Measurements from ENCODE around the gene ME2.
"Not testable (repeated sequence)": the region's sequence is repeated elsewhere in the genome, so short reads cannot be mapped to it uniquely, and the experiment has no call there.

The ME2 gene

DNA sequence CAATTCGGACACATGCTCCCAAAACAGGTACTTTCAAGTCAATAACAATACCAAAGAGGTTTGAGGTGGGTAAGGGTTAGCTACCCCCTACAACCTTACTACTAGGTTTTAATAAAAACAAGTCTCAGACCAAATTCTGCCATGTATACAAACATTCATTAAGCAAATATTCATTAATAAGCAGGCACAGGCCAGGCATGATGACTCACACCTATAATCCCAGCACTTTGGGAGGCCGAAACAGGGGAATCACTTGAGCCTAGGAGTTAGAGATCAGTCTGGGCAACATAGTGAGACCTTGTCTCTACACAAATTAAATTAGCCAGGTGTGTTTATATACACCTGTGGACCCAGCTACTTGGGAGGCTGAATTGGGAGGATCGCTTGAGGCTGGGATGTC lies 77.2 kb downstream of the ME2 start:
- no peak for TF ChIP-seq POLR2AphosphoS5 (IDR thresholded peaks at IDR 0.05; ENCODE audit: low read depth, low read length)
- TF ChIP-seq TAF1 (IDR thresholded peaks at IDR 0.05; ENCODE audit: low read depth, low read length) = no peak
- no peak for TF ChIP-seq POLR2A (IDR thresholded peaks at IDR 0.05; ENCODE audit: low read depth, low read length)
- no peak for TF ChIP-seq POU2F2 (IDR thresholded peaks at IDR 0.05; ENCODE audit: low read depth, low read length)
- TF ChIP-seq PAX5 (IDR thresholded peaks at IDR 0.05; ENCODE audit: insufficient read depth, low read length, severe bottlenecking) = no peak
- no peak for TF ChIP-seq SPI1 (IDR thresholded peaks at IDR 0.05; ENCODE audit: low read depth, low read length)
- FAIRE-seq (no peak), DNase-seq (ENCODE audit: insufficient read length, low spot score) (no peak)

DNA sequence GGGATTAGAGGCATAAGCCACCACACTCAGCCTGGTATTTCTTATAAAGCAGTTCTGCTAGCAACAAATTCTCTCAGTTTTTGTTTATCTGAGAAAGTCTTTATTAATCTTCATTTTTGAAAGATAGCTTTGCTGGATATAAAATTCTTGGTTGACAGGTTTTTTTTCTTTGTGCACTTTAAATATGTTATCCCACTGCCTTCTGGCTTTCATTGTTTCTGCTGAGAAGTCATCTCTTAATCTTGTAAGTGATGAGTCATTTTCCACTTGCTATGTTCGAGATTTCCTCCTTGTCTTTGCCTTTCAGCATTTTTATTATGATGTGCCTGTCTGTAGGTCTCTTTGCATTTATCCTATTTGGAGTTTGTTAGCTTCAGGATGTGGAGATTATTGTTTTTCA lies 83.1 kb downstream of the ME2 start:
- FAIRE-seq (no peak), DNase-seq (ENCODE audit: insufficient read length, low spot score) (no peak)
- TF ChIP-seq TAF1 (IDR thresholded peaks at IDR 0.05; ENCODE audit: low read depth, low read length) = no peak
- no peak for TF ChIP-seq POLR2A (IDR thresholded peaks at IDR 0.05; ENCODE audit: low read depth, low read length)
- TF ChIP-seq SPI1 (IDR thresholded peaks at IDR 0.05; ENCODE audit: low read depth, low read length) = no peak
- no peak for TF ChIP-seq POLR2AphosphoS5 (IDR thresholded peaks at IDR 0.05; ENCODE audit: low read depth, low read length)
- no peak for TF ChIP-seq POU2F2 (IDR thresholded peaks at IDR 0.05; ENCODE audit: low read depth, low read length)
- TF ChIP-seq PAX5 (IDR thresholded peaks at IDR 0.05; ENCODE audit: insufficient read depth, low read length, severe bottlenecking) = no peak

- DNase-seq (ENCODE audit: insufficient read length, low spot score) = peak; percentile 78
- peak; percentile 87 for FAIRE-seq
- TF ChIP-seq POLR2AphosphoS5 (IDR thresholded peaks at IDR 0.05; ENCODE audit: low read depth, low read length) (peak; percentile 77), POU2F2 (IDR thresholded peaks at IDR 0.05; ENCODE audit: low read depth, low read length) (peak; percentile 70), PAX5 (IDR thresholded peaks at IDR 0.05; ENCODE audit: insufficient read depth, low read length, severe bottlenecking) (no peak), TAF1 (IDR thresholded peaks at IDR 0.05; ENCODE audit: low read depth, low read length) (peak; percentile 94), POLR2A (IDR thresholded peaks at IDR 0.05; ENCODE audit: low read depth, low read length) (peak; percentile 87), SPI1 (IDR thresholded peaks at IDR 0.05; ENCODE audit: low read depth, low read length) (peak; percentile 55; the same call in 1 of the 2 replicates)
These were observed 89.1 kb downstream of the ME2 start, which contains the start of gene ELAC1 for GRCh38 chr18:50967714-50968661. TSS of gene ELAC1 (plus strand) at chr18:50968040. CDS start at chr18:50974405, 6,365 bp downstream.

DNA sequence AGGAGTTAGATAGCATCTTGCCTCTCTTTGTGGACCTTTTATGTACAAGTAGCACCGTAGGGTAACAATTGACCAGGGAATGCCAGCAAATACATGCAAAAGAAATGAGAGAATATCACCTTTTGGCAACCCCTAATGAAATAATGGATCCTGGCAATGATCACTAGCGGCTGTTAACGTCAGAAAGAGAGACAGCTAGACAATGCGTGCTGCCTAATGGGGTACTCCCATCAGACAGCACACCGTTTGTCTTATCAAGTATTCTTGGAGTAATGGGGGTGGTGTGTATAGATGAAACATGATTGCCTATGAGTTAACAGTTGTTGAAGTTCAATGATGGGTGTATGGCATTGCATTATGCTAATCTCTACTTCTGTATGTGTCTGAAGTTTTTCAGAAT lies 90.5 kb downstream of the ME2 start:
- DNase-seq (ENCODE audit: insufficient read length, low spot score) = no peak
- FAIRE-seq = peak; percentile 38
- TF ChIP-seq POLR2A (IDR thresholded peaks at IDR 0.05; ENCODE audit: low read depth, low read length) (peak; percentile 11; the same call in 1 of the 2 replicates), TAF1 (IDR thresholded peaks at IDR 0.05; ENCODE audit: low read depth, low read length) (no peak)

- FAIRE-seq (no peak), DNase-seq (ENCODE audit: insufficient read length, low spot score) (no peak)
- TF ChIP-seq SPI1 (IDR thresholded peaks at IDR 0.05; ENCODE audit: low read depth, low read length) (no peak), POLR2A (IDR thresholded peaks at IDR 0.05; ENCODE audit: low read depth, low read length) (no peak), TAF1 (IDR thresholded peaks at IDR 0.05; ENCODE audit: low read depth, low read length) (no peak), POLR2AphosphoS5 (IDR thresholded peaks at IDR 0.05; ENCODE audit: low read depth, low read length) (no peak), PAX5 (IDR thresholded peaks at IDR 0.05; ENCODE audit: insufficient read depth, low read length, severe bottlenecking) (no peak), POU2F2 (IDR thresholded peaks at IDR 0.05; ENCODE audit: low read depth, low read length) (no peak)
These were observed 91.1 kb downstream of the ME2 start for GRCh38 chr18:50970006-50970405.

- DNase-seq (ENCODE audit: insufficient read length, low spot score); FAIRE-seq: not testable (repeated sequence)
These were observed 93.5 kb downstream of the ME2 start for GRCh38 chr18:50972404-50972803.

DNA sequence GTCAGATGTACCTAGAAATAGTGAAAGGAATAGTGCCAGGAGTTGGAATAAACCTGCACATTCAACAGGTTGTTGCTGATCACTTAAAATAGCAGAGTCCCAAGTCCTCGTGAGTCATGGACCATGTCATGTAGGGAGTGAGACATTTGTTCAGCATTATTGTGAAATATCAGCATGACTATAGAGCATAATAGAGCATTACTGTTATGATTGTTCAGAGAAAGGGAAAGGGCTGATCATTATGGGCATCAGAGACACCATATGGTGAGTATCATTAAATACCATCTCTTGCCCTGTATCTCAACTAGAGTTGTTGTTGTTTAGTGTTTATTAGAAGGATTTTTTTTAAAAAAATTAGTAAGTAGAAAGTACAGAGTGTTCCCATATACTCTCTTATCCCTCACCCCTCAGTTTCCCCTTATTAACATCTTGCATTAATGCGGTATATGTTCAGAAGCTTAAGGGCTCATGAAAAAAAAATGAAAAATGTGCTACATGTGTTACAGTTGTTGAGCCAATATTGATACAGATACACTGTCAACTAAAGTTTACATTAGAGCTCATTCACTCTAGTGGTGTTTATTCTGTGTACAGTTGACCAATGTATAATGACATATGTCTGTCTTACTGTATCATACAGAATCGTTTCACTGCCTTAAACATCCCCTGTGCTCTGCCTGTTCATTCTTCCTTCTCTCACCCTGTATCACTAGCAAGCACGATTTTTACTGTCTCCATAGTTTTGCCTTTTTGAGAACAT lies 94.6 kb downstream of the ME2 start:
- FAIRE-seq (peak; percentile 67), DNase-seq (ENCODE audit: insufficient read length, low spot score) (no peak)
- TF ChIP-seq POLR2A (IDR thresholded peaks at IDR 0.05; ENCODE audit: low read depth, low read length) = no peak
- no peak for TF ChIP-seq POU2F2 (IDR thresholded peaks at IDR 0.05; ENCODE audit: low read depth, low read length)
- no peak for TF ChIP-seq SPI1 (IDR thresholded peaks at IDR 0.05; ENCODE audit: low read depth, low read length)

DNA sequence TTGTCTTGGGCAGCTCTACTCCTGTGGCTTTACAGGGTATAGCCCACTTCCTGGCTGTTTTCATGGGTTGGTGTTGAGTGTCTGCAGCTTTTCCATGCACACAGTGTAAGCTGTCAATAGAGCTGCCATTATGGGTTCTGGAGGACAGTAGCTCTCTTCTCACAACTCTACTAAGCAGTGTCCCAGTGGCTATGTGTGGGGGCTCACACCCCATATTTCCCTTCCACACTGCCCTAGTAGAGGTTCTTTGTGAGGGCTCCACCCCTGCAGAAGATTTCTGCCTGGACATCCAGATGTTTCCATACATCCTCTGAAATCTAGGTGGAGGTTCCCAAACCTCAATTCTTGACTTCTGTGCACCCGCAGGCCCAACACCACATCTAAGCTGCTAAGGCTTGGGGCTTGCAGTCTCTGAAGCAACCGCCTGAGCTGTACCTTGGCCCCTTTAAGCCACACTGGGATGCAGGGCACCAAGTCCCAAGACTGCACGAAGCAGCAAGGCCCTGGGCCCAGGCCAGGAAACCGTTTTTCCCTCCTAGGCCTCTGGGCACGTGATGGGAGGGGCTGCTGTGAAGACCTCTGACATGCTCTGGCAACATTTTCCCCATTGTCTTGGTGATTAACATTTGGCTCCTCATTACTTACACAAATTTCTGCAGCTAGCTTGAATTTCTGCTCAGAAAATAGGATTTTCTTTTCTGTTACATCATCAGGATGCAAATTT lies 98.3 kb downstream of the ME2 start:
- no peak for FAIRE-seq
- TF ChIP-seq TAF1 (IDR thresholded peaks at IDR 0.05; ENCODE audit: low read depth, low read length) (no peak), PAX5 (IDR thresholded peaks at IDR 0.05; ENCODE audit: insufficient read depth, low read length, severe bottlenecking) (no peak), POLR2A (IDR thresholded peaks at IDR 0.05; ENCODE audit: low read depth, low read length) (no peak), POU2F2 (IDR thresholded peaks at IDR 0.05; ENCODE audit: low read depth, low read length) (no peak), SPI1 (IDR thresholded peaks at IDR 0.05; ENCODE audit: low read depth, low read length) (no peak), POLR2AphosphoS5 (IDR thresholded peaks at IDR 0.05; ENCODE audit: low read depth, low read length) (no peak)
- DNase-seq (ENCODE audit: insufficient read length, low spot score) = no peak

- no peak for FAIRE-seq
- TF ChIP-seq POLR2A (IDR thresholded peaks at IDR 0.05; ENCODE audit: low read depth, low read length) (no peak), PAX5 (IDR thresholded peaks at IDR 0.05; ENCODE audit: insufficient read depth, low read length, severe bottlenecking) (no peak), POLR2AphosphoS5 (IDR thresholded peaks at IDR 0.05; ENCODE audit: low read depth, low read length) (no peak), TAF1 (IDR thresholded peaks at IDR 0.05; ENCODE audit: low read depth, low read length) (no peak), SPI1 (IDR thresholded peaks at IDR 0.05; ENCODE audit: low read depth, low read length) (no peak)
- no peak for DNase-seq (ENCODE audit: insufficient read length, low spot score)
These were observed 102.5 kb downstream of the ME2 start for GRCh38 chr18:50981381-50981780.

Measured in GM12891 (cell line).